Ectodermal cell (in vitro differentiated cells): ENCODE results near the gene NFATC2IP.
"Not testable (repeated sequence)": the region's sequence is repeated elsewhere in the genome, so short reads cannot be mapped to it uniquely, and the experiment has no call there.

Experiments
- H3K27ac ChIP-seq: 2 replicates; pipeline ENCODE4 v1.7.0; 2013; ENCODE audit warnings: mild to moderate bottlenecking, low read depth, low read length; ENCODE audit not compliant: insufficient read depth, poor library complexity, severe bottlenecking
- H3K27me3 ChIP-seq: 2 replicates; pipeline ENCODE4 v1.7.0; 2013; ENCODE audit warnings: mild to moderate bottlenecking, low read length; ENCODE audit not compliant: insufficient read depth, control insufficient read depth, poor library complexity, severe bottlenecking
- H3K36me3 ChIP-seq: one replicate; pipeline ENCODE4 v1.7.0; 2013; ENCODE audit warnings: low read length; ENCODE audit not compliant: control insufficient read depth, insufficient read depth
- H3K4me1 ChIP-seq: one replicate; pipeline ENCODE4 v1.7.0; 2013; ENCODE audit warnings: low read length; ENCODE audit not compliant: control insufficient read depth, insufficient read depth
- H3K4me3 ChIP-seq: 2 replicates; pipeline ENCODE4 v1.7.0; 2013; ENCODE audit warnings: low read depth, low read length, control low read depth; ENCODE audit not compliant: insufficient read depth
- H3K9me3 ChIP-seq: 2 replicates; pipeline ENCODE4 v1.7.0; 2013; ENCODE audit warnings: mild to moderate bottlenecking, low read length, moderate library complexity; ENCODE audit not compliant: control insufficient read depth
- WGBS, 2 experiments: methylation state at CpG; one replicate each; pipeline ENCODE4 v1.1.7; 2013; ENCODE audit warnings: missing lambda C conversion rate in 2 of 2; 5-methylcytosine and 5-hydroxymethylcytosine counted together

NFATC2IP gene

GRCh38 chr16:28989363-28989762, 38.6 kb downstream of the NFATC2IP start:
- Histone ChIP-seq H3K4me1 (no peaks in the 10 kb centered on the region), H3K4me3 (no peak overlapping the region), H3K27ac (no peak overlapping the region), H3K9me3 (no peaks in the 10 kb centered on the region), H3K36me3 (no peaks in the 10 kb centered on the region), H3K27me3 (no peaks in the 10 kb centered on the region)
- WGBS, 2 experiments: 92 to 96% methylated on average over 14 of the region's 14 CpGs

GRCh38 chr16:28990375-28991040, 39.8 kb downstream of the NFATC2IP start:
- no peaks in the 10 kb centered on the region for H3K4me1 ChIP-seq
- H3K27ac ChIP-seq: no peak overlapping the region
- WGBS, 2 experiments: 95% methylated on average over 11 of the region's 11 CpGs
- no peaks in the 10 kb centered on the region for H3K9me3 ChIP-seq
- no peak overlapping the region for H3K4me3 ChIP-seq
- no peaks in the 10 kb centered on the region for H3K27me3 ChIP-seq
- no peaks in the 10 kb centered on the region for H3K36me3 ChIP-seq

GRCh38 chr16:28991687-28992086, 41.0 kb downstream of the NFATC2IP start:
- Histone ChIP-seq H3K9me3 (no peaks in the 10 kb centered on the region), H3K4me1 (no peaks in the 10 kb centered on the region), H3K4me3 (no peak overlapping the region), H3K36me3 (no peaks in the 10 kb centered on the region), H3K27ac (no peak overlapping the region), H3K27me3 (no peaks in the 10 kb centered on the region)
- WGBS, 2 experiments: 91 to 95% methylated on average over 8 of the region's 8 CpGs

GRCh38 chr16:28992496-28992895, 41.8 kb downstream of the NFATC2IP start:
- H3K4me3 ChIP-seq: no peak overlapping the region
- WGBS, 2 experiments: 96 to 98% methylated on average over 10 of the region's 10 CpGs
- no peak overlapping the region for H3K27ac ChIP-seq
- no peaks in the 10 kb centered on the region for H3K4me1 ChIP-seq
- H3K36me3 ChIP-seq: no peaks in the 10 kb centered on the region
- no peaks in the 10 kb centered on the region for H3K27me3 ChIP-seq
- no peaks in the 10 kb centered on the region for H3K9me3 ChIP-seq

GRCh38 chr16:28998837-28999236, 48.1 kb downstream of the NFATC2IP start:
- 84 to 90% methylated on average over 3 of the region's 3 CpGs for whole genome bisulfite sequencing, 2 experiments
- no peaks in the 10 kb centered on the region for H3K36me3 ChIP-seq
- no peaks in the 10 kb centered on the region for H3K27me3 ChIP-seq
- no peaks in the 10 kb centered on the region for H3K9me3 ChIP-seq
- no peak overlapping the region for H3K27ac ChIP-seq
- H3K4me1 ChIP-seq: no peaks in the 10 kb centered on the region
- H3K4me3 ChIP-seq: no peak overlapping the region

GRCh38 chr16:28999577-28999976, 48.8 kb downstream of the NFATC2IP start:
- Histone ChIP-seq H3K36me3 (no peaks in the 10 kb centered on the region), H3K27me3 (no peaks in the 10 kb centered on the region), H3K4me1 (no peaks in the 10 kb centered on the region), H3K4me3 (no peak overlapping the region), H3K9me3 (no peaks in the 10 kb centered on the region), H3K27ac (no peak overlapping the region)
- WGBS, 2 experiments: 72 to 74% methylated on average over 4 of the region's 4 CpGs

GRCh38 chr16:29000019-29000418, 49.3 kb downstream of the NFATC2IP start:
- no peaks in the 10 kb centered on the region for H3K27me3 ChIP-seq
- H3K27ac ChIP-seq: no peak overlapping the region
- H3K4me1 ChIP-seq: no peaks in the 10 kb centered on the region
- no peak overlapping the region for H3K4me3 ChIP-seq
- H3K36me3 ChIP-seq: no peaks in the 10 kb centered on the region
- 80 to 94% methylated on average over 1 to 2 of the region's 2 CpGs for WGBS, 2 experiments
- no peaks in the 10 kb centered on the region for H3K9me3 ChIP-seq

GRCh38 chr16:29004496-29005139, 53.9 kb downstream of the NFATC2IP start:
- H3K27ac ChIP-seq, H3K27me3 ChIP-seq, H3K36me3 ChIP-seq, H3K4me3 ChIP-seq, H3K9me3 ChIP-seq, H3K4me1 ChIP-seq: not testable (repeated sequence)
- 80 to 81% methylated on average over 9 of the region's 9 CpGs for WGBS, 2 experiments

- H3K4me3 ChIP-seq: no peak overlapping the region
- no peaks in the 10 kb centered on the region for H3K9me3 ChIP-seq
- no peak overlapping the region for H3K27ac ChIP-seq
- WGBS, 2 experiments: 88 to 90% methylated on average over 10 of the region's 10 CpGs
- H3K36me3 ChIP-seq: no peaks in the 10 kb centered on the region
- no peaks in the 10 kb centered on the region for H3K27me3 ChIP-seq
- H3K4me1 ChIP-seq: no peaks in the 10 kb centered on the region
Measured at GRCh38 chr16:29007730-29008593, 57.2 kb downstream of the NFATC2IP start.
